Medulla oblongata (tissue), 1 donor: Measurements from ENCODE around the gene MICALL2.

Experiments used
- DNase-seq: peaks from one replicate; pipeline ENCODE4 v3.0.0-alpha.2; 2015; ENCODE audit errors: extremely low spot score

The MICALL2 gene

DNA sequence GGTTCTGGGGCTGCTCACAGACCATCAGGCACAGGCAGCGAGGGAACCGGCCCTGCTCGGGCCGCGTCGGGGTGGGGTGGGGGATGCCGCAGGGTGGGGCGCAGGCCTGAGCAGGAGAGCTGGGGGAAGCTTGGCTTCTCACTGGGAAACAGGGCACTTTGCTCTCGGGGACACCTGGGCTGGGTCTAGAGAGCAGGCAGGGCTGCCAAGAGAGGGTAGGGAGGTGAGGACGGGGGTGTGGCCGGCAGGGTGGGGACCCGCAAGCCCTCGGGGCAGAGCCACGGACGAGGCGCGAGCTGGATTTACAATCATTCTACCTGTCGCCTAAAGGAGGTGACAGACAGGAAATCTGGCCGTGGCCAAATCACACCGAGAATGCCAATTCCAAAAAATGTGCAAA, 33.9 kb upstream of the MICALL2 start:
- no peak for DNase-seq

DNA sequence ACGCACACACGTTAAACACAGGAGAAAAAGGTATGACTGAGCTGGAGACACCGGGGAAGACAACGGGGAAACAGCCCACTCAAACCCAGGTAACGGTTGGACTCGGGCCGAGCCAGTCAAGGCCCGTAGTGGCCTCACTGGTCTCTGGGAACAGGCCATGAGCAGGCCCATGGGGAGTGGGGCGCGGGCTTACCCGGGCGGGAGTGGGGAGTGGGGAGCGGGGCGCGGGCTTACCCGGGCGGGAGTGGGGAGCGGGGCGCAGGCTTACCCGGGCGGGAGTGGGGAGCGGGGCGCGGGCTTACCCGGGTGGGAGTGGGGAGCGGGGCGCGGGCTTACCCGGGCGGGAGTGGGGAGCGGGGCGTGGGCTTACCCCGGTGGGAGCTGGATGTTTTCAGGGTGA, 33.4 kb upstream of the MICALL2 start:
- DNase-seq: no peak

DNA sequence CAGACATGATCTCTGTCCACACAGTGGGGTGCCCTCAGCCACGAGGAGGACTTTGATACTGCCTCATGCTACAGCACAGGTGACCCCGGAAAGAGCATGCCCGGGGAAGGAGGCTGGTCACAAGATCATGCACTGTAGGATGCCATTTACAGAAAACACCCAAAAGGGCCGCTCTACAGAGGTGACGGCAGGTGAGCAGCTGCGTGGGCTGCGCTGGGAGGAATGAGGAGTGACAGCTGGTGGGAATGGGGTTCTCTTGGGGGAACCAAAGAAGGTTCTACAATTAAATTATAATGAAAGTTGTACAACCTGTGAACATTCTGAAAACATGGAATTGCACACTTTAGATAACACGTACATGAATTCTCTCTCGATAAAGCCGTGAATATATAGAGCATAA, 33.0 kb upstream of the MICALL2 start:
- no peak for DNase-seq

DNA sequence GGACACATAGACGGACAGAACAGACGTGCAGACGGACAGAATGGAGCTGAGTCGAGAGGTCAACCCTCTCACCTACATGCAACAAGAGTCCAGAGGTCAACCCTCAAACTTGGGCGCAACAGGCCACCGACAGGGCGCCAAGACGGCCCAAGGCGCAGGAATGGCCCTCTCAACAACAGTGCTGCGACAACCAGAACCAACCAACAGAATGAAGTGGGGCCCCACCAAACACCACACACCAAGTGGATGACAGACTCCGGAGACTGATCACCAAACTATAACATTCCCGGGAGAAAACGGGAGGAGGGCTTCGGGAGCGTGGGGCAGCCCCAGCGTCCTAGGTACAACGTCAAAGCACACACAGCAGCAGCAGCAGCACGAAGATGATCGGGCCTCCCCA, 31.6 kb upstream of the MICALL2 start:
- DNase-seq: no peak

DNA sequence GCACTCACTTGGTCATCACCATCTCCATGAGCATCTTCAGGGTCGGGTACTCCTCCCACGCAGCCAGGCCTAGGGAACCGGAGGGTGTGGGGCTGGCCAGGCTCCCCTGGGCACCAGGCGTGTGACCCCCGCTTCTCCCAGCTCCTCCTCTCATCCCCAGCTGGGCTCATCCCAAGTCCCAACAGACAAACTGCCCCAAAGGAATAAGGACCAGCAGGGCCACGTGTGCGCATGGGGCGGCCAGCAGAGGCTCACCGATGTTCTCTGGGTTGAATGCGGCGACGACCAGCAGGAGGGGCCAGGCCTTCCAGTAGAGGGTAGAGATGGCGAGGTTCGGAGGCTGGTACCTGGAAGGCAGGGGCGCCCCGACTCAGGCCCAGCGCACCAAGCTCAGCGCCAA, 30.1 kb upstream of the MICALL2 start:
- DNase-seq: no peak

DNA sequence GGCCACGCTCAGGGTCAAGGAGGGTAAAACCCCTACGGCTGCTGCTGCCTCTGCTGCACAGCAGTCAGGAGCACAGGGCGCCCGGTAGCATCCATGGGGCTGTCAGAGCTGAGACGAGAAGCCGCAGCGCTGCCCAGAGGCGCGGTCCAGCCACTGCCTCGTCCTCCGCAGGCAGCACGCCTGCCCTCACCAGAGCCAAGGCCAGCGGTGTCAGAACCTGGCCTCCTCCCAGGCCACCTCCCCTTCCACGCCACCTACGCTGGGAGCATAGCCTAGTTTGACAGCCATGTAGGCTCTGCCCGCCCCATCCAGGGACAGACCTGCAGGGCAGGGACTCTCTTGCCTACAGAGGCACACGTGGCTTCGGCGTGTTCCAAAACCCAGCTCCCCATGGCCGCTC, 28.7 kb upstream of the MICALL2 start:
- DNase-seq: no peak

DNA sequence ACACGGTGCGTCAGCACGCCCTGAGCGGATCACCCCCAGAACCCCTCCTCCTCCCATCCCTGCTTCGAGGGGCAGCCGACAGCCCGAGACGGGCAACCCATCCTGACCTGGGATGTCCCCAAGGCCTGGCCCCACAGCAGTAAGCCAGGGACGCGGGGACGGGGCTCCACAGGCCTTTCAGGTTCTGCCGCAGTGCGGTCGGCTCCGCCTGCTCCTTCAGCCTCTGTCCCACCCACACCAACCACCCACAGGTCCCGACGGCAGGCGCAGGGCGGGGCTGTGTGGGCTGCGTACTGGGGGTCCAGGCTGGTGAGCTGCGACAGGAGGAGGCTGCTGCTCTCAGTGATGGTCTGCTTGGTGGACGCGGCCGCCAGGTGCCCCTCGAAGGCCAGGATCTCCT, 28.2 kb upstream of the MICALL2 start:
- DNase-seq: no peak

DNA sequence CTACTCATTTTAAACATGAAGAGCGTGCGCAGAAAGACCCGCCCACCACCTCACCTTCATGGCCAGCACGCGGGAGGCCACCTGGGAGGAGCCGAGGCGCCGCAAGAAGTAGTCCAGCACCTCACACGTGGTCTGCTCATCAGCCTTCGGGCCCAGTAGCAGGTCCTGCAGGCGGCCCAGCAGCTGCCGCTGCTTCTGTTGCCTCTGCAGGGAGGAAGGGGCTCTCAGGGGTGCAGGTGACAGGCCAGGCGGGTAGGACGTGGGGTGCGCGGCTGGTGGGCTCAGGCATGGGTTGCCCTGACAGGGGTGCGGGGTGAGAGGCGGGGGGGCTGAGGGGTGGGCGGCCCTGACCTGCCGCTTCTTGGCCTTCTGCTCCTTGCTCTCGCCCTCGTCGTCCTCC, 27.3 kb upstream of the MICALL2 start:
- no peak for DNase-seq

DNA sequence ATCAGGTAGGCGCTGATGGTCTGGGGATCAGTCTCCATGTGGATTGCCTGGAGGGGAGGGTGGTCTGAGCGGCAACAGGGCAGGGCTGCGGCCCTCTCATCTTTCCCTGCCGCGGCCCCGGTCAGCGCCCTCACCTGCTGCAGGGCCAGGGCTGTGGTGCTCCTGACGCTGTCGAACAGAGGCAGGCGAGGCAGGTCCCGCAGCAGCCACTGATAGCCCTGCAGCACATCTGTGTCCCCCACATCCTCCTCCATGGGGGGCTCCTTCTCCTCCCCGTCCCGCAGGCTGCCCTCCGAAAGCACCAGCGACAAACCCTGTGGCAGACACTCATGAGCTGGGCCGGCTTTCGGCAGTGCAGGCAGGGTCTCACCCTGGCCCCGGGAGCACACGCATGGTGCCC, 25.9 kb upstream of the MICALL2 start:
- DNase-seq: no peak

DNA sequence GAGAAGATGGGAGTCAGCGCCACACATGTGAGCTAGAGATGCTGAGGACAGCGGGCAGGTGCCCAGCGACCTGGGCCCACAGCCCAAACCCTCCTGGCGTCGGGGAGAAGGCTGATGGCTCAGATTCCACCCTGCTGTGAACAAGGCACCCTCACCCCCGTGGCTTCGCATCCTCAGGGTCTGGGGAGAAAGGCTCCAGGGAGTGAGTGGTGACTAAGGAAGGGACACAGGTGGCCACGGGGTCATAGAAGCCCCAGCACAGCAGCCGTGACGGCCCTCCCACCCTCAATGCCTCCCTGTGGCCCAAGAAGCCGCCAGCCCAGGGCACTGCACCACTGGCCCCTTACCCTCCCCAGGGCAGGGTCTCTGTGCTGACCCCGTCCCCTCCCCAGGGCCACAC, 25.3 kb upstream of the MICALL2 start:
- no peak for DNase-seq

DNA sequence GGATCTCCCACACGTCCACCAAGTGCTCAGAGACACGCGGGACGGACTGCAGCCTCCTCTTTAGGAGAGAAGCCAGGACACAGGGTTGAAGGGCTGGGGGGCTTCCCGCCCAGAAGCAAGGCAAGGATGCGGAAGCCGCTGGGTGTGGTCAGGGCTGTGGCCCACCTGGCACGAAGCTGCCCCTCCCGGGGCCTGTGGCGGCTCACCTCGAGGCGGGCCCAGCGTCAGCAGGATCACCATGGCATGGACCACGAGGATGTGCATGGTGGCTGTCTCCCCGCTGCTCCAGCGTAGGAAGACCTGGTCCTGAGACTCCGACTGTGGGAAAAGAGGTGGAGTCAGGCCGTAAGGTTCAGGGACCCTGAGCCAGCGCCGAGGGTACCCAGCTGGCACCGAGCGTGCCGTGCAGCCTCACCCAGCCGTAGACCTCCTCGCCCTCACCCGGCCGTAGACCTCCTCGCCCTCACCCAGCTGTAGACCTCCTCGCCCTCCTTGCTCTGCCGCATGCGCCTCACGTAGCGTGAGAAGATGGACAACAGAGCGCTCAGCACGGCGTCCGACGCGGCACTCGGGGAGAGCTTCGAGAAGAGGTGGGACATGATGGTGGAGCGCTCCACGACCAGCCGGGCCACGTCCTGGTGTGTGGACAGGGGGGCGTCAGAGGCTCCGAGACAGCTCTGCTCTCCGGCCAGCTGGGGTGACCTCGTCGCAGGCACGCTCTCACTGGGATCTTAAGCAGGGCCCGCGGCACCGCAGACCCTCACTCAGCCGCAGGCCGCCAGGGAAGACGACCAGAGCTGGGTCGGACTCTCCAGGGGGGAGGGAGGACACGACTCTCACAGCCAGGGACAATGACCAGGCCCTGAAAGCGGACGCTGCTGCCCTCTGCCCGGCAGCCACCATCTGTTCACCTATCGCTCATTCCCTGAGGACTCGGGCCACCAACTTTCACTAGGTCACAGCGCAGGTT, 24.6 kb upstream of the MICALL2 start:
- no peak for DNase-seq

DNA sequence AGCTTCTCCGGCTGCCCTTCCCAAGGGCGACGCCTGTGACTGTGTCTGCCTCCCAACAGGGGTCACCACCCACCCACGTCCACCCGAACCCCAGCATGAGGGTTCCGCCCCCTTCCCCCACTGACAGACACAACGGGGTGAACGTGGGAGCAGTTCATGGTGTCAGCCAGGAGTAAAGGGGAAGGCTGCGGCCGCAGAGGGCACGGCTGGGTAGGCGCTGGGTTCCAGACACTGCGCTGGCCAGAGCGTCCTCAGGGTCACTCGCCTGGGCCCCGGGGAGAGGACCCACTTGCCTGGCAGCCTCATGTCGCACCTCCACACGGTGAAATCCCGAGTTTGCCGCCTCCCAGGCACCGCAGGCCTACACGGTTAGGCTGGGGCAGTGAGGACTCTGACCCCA, 23.8 kb upstream of the MICALL2 start:
- DNase-seq: no peak

DNA sequence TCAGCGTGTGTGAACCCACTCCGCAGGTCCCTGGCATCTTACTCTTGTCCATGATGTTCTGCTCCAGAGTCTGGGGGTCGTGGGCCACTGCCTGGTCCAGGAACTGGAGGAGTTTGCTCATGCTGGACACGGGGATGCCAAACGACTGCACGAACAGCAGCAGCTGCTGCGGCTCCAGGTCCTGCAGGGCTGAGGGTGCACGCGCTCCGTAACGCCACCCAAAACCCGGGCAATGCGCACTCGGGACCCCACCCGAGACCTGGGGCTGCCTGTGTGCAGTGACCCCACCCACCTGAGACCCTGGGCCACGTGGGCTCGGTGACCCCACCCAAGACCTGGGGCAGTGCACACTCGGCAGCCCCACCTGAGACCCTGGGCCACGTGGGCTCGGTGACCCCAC, 22.0 kb upstream of the MICALL2 start:
- no peak for DNase-seq

DNA sequence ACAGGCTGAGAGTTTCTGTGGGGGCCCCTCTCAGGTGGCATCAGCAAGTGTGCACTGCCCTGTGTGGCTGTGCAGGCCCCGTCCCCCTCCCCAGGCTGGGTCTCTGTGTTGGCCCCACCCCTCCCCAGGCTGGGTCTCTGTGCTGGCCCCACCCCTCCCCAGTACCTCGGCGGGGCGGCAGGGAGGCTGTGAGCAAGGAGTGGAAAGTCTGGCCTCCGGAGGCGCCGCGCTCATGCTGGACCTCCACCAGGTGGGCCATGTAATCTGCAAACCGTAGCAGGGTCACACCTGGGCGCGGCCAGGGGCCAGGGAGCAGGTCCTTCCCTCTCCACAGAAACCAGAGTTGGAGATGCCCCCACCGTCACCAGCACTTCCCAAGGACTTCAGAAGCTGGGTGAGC, 21.4 kb upstream of the MICALL2 start:
- DNase-seq: no peak

DNA sequence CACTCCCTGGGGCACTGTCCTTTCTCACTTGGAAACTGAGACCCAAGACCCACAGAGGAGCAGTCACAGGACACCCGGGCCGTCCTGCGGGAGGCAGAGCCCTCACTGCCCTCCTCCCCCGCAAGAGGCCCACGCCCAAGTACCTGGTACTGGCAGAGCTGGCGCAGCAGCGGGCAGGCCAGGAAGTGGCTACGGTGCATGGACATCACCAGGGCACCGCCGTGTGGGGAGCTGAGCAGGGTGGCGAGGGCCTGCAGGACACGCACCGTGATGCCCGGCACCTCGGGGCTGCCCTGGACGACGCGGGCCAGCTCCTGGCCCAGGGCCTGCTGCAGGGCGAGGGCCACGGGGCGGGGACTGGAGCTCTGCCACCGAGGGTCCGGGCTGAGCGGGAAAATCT, 20.0 kb upstream of the MICALL2 start:
- DNase-seq: no peak

DNA sequence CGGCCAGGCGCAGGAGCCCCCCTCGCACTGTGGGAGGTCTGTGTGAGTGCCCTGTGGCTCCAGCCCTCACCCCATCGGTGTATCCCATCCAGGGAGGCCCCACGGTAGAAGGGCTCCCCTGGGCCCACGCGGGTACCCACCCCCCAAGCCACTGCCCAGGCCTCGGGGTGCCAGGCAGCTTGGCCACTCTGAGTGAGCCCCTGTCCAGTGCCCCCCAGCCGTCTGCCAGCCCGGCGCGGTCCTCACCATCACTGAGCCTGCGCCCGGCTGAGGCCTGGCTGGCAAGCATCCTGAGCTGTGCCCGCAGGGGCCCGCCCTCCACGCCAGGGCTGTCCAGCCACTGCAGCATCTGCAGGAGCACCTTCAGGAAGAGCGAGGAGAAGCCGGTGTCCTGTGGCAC, 19.2 kb upstream of the MICALL2 start:
- DNase-seq: no peak

DNA sequence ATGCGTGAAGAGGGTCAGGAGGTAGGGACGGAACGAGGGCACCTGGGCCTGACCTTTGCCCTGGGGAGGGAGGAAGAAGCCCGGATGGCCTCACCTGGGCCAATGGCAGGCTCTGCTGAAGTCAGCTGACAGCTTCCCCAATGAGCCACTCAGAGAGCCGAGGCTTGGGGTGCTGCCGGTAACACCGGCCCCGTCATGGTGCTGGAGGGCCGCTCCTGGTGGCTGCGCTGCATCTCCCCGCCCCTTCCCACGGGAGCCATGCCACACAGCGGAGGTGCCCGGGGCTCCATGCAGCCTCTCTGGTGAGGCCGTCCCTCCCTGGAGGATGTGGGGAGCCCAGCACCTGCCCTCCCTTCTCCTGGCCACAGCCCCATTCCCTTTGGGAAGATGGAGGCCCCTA, 17.6 kb upstream of the MICALL2 start:
- DNase-seq: no peak

DNA sequence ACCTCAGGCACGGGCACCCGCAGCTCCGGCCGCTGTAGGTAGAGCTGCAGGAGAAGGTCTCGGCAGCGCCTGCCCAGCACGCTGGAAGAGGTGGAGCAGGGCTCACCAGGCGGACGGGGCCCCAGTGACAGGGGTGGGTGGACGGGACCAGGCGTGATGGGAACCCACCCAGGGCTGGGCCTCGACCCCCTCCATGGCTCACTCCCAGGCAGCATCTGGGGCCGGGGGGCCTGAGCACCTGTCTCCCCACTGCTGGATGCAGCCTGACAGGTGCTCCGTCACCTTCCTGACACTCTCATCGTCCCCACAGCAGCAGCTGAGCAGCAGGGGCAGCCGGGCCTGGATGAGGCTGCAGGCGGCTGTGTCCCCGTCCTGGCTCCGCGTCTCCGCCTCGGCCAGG, 16.7 kb upstream of the MICALL2 start:
- DNase-seq: no peak

DNA sequence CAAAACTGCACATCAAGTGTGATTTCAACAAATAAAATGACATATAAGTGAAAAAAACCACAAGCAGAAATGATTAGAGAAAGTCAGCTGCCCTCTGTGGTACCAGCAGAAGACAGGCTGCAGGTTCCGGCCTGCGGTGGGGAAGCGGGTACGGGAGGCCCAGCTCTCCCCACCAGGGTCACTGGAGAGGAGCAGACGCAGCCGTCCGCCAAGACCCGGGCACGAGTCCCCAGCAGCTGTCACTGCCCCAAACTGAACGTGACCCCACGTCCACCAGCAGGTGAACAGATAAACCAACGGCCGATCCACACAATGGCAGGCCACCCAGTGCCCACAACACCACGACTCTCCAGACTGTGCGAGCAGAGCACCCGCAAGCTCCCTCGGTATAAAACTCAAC, 16.1 kb upstream of the MICALL2 start:
- DNase-seq: no peak

DNA sequence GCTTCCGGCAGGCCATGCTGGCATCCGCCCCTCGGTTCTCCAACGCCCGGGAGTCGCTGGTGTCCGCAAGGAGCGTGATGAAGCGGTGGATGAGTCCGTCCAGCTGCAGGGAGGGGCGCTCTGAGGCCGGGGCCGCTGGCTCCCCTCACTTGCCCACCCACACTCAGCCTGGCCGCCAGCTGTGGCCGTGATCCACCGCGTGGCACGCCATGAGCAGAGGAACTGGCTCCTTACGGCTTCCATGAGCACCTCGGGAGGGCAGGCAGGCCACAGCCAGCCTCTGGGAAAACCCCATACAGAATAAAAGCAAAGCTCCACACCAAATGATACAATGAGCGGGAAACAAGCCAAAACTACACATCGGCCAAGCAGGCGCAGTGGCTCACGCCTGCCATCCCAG, 15.5 kb upstream of the MICALL2 start:
- DNase-seq: no peak

DNA sequence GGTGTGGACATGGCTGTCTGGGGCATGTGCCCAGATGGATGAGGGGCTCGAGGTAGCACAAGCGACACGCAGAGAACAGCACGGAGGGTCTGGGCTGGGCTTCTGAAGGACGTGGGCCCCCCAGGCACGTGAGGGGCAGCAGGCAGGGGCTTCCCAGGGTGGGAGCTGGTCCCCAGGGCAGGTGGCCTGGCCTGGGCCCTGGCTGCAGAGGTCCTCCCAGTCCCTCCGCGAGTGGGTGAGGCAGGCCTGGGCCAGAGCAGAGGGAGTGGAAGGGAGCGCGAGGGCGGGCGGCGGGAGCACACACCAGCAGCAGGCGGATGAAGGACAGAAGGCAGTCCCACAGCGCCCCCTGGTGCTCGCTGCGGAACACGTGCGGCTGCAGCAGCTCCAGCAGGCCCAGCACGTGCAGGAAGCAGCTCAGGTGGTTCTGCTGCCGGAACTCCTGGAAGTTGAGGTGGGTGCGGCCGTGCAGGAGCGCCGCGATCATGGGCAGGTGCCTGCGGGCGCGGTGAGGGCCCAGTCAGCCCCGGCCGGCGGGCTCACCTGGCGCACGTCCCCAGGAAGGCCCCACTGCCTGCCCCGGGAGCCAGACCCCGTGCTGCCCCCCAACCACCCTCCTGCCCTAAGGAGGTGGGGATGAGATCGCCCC, 14.7 kb upstream of the MICALL2 start:
- DNase-seq: peak; percentile 75

DNA sequence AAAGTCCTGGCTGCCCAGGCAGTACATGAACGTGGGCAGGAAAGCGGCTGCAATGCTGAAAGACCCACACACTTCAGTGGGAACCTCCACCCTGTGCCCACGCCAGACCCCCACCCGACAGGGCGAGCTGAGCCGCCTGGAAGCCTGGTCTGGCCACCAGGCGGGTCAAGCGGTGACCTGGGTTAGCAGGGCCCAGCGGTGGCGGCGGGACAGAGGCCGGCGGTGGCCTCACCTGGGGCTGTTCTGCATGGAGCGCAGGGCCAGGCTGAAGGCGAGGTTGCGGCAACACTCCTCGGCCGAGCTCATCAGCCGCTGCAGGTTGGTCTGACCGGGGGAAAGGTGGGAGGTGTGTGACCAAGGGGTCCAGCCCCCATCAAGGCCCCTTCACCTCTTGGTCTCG, 11.6 kb upstream of the MICALL2 start:
- no peak for DNase-seq

DNA sequence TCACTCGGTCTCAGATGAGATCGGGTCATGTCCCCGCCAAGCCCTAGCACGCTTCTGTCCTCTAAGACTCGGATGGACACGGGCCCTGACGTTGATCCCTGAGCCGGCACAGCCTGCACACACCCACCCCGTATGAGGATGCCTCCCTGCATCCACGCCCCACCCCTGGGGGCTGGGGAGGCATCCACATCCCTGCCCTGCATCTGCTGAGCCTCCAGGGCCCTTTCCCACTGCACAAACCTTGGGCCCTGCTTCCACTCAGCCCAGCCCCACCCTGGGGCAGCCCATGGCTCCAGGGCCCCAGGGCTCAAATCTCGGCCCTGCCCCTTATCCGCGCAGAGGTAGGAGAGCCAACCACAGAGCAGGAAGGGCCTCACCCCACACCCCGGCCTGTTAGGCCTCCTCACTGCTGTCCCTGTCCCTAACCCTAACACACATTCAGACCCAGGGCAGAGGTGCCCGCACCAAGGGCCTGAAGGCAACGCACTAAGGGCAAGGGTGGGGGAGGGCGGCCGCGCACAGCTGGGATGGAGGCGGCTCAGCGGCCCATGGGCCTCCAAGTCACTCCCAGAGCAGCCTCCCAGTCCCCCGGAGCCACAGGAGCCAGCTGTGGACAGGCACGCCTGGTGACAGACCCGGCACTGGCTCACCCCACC, 9.5 kb upstream of the MICALL2 start:
- DNase-seq: no peak
